Hematopoietic multipotent progenitor cell (in vitro differentiated cells): ENCODE data around the gene ATP2A1. TPM values are rescaled to one million over a fixed set of nuclear protein-coding genes. Genes with fewer than 3 reads are reported as not detected.
"Not testable (repeated sequence)": the region's sequence is repeated elsewhere in the genome, so short reads cannot be mapped to it uniquely, and the experiment has no call there.

ENCODE experiments used
- DNase-seq, 3 donors: peaks; one replicate each; pipeline ENCODE4 v3.0.0-alpha.2; 2011 to 2015; ENCODE audit warnings: low read depth in 2 of 3, low spot score in 2 of 3
- total RNA-seq: library from RNA; depleted of rRNA; stranded (reverse); fragments of >200 nt; gene quantifications from one replicate; pipeline ENCODE4 v1.2.3, GENCODE V29; 2012

The ATP2A1 gene
- total RNA-seq, 1 donor: 0.54 TPM

DNA sequence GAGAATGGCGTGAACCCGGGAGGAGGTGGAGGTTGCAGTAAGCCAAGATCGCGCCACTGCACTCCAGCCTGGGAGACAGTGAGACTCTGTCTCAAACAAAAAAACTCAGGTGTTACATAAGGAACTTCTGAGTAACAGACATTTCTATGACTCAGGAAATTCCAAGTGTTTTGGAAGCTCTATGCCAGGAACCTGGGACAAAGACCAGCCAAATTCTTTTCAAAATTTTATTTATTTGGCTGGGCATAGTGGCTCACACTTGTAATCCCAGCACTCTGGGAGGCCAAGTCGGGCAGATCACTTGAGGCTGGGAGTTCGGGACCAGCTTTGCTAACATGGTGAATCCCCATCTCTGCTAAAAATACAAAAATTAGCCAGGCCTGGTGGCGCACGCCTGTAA is 19.9 kb upstream of the ATP2A1 start:
- no peak for DNase-seq

DNA sequence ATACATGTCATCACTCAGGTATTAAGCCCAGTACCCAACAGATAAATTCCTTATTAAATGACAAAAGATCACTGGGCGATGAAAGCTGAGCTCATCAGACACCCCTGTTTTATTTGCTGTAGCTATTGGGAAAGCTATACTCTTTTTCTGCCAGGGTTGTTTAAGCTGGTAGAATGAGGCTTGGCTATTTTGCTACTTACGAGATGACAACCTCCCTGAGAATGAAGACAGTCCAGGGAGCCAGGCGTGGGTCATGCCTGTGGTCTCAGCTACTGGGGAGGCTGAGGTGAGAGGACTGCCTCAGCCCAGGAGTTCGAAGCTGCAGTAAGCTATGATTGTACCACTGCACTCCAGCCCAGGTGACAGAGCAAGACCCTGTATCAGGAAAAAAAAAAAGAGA is 19.0 kb upstream of the ATP2A1 start:
- DNase-seq: no peak

DNA sequence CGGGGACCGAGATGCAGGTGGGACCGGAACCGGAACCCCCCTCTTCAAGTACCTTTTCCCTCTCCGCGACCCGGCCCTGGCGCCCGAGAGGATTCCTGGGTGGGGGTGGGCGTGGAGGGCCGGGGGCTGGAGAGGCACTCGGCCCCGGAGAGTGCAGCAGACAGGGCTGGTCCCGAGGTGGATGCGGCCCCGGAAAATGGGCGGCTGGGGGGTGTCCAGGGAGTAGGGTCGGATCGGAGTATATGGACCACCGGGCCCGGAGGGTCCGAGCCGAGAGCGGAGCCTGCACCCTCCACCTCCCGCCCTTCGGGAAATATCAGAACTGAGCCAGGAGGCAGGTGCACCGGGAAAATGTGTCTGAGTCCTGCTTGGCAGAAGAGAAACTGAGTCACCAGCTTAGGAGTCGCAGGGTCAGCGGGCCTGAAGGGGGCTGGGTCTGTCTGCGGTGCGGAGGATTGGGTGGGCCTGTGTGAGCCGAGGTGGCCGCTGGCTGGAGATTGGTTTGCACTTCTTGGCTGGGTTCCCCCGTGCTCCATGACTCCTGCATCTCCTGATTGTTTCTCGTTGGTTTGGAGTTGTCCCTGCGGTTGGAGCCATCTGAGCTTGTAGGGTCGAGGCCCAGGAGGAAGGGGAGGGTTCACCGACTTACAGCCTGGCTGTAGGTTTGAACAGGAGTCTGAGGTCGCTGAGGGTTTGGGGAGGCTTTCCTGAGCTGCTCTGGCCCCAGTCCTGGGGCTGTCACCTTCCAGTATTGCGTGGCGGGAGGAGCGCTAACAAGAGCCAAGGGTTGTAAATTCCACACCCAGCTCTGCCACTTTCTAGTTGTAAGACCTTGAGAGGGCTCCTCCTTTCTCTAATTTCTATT is 14.1 kb upstream of the ATP2A1 start:
- DNase-seq: no peak

DNA sequence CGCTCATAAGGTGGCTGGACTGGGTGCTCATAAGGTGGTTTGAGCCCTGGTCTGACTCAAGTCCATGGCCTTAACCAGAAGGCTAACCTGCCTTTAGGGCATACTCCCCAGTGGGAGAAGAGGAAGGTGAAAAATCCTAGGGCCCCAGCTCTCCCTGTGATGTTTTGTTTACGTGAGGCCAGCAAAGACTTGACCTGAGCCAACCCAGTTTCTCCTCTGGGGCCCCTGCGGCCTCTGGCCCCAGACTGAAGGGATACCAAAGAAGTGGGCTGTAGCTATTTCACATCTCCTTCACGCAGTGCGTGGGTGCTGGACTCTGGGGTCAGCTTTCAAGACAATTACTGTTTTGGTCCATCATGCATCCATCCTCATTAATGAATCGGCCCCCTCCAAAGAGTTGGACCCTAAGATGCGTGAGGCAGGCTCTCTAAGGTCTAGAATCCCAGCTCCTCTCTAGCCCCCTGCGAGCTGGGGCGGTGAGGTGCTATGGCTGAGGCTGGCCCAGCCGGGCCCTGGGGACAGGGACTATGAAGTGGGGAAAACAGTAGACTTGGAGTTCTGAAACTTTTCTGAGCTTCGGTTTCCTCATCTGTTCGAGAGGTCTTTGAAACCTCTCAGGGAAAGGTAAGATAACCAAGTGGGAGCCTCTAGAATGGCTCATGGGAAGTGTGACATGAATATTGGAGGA is 13.1 kb upstream of the ATP2A1 start:
- no peak for DNase-seq

DNA sequence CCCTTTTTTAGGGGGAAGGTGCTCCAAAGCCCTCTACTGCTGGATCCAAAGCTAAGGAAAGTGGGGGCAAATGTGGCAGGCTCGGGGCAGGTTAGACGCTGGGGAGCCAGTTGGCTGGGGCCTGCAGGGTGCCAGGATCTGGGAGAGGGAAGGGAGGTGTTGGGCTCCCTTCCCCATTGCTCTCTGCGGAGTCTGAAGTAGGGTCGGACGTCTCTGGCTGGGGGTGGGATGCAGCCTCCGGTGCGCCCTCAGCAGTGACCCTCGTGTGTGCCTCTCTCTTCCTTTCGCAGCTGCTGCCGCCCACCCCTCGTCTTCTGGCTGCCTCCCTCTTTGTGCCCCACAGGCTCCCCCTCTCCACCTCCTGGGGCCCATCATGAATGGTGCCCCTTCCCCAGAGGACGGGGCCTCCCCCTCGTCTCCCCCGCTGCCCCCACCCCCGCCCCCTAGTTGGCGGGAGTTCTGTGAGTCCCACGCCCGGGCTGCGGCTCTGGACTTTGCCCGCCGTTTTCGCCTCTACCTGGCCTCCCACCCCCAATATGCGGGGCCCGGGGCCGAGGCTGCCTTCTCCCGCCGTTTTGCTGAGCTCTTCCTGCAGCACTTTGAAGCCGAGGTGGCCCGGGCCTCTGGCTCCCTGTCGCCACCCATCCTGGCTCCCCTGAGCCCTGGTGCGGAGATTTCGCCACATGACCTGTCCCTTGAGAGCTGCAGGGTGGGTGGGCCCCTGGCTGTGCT is 12.4 kb upstream of the ATP2A1 start:
- no peak for DNase-seq

DNA sequence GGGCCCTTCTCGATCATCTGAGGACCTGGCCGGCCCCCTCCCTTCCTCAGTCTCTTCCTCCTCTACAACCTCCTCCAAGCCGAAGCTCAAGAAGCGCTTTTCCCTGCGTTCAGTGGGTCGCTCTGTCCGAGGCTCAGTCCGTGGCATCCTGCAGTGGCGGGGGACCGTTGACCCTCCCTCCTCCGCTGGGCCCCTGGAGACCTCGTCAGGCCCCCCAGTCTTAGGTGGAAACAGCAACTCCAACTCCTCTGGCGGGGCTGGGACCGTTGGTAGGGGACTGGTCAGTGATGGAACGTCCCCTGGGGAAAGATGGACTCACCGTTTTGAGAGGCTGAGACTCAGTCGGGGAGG is 11.9 kb upstream of the ATP2A1 start:
- DNase-seq: no peak

DNA sequence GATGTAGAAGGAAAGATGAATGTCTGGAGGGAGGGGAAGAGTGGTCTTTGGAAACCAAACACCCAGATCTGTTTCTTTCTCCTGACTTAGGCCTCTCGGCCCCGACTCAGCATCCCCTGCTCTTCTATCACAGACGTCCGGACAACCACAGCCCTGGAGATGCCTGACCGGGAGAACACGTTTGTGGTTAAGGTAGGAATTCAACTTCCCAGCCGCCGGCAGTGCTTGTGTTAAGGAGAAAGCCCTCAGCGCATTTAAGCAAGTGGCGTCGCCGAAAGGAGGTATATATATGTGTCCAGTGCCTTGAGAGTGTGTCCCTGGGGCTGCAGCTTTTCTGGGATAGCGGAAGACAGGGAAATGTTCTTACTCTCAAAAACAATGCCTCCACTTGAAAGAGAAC is 11.0 kb upstream of the ATP2A1 start:
- no peak for DNase-seq

DNA sequence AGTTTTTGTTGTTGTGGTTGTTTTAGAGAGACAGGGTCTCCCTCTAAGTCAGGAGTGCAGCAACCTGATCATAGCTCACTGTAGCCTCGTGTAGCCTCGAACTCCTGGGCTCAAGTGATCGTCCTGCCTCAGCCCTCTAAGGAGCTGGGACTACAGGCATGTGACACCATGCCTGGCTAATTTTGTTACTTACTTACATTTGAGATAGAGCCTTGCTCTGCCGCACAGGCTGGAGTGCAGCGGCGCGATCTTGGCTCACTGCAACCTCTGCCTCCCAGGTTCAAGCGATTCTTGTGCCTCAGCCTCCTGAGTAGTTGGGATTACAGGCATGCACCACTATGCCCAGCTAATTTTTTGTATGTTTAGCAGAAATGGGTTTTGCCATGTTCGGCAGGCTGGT is 10.6 kb upstream of the ATP2A1 start:
- DNase-seq: not testable (repeated sequence)

DNA sequence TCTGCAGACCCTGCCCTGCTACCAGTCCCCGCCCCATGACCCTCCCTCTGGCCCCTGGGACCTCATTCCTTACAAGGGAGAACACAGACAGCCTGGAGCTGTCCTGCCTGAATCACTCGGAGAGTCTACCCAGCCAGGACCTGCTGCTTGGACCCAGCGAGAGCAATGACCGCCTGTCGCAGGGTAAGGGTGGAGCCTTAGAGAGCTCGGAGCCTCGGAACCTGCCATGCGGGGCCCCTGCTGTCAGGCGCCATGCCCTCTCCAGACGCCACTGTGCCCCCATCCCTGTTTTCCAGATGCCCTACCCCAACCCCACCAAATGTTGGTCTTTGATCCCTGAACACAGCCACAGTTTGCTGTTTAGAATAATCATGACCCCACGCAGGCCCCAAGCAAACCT is 9.1 kb upstream of the ATP2A1 start:
- DNase-seq: no peak

DNA sequence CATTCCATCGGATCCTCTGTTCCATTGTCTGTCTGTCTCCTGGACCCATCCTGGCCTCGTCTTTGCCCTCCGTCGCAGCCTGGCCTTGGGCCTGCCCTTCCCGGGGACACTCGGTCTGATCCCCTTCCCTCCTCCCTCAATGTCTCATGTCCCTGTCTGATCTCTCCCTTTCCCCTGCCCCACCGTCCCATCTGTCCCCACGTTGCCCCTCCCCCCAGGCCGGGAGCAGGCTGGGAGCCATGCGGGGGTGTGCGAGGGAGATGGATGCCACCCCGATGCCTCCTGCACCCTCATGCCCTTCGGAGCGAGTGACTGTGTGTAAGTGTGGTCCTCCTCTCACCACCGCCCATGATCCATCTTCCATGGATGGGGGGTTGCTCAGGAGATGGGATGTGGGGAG is 5.3 kb upstream of the ATP2A1 start:
- DNase-seq: no peak

DNA sequence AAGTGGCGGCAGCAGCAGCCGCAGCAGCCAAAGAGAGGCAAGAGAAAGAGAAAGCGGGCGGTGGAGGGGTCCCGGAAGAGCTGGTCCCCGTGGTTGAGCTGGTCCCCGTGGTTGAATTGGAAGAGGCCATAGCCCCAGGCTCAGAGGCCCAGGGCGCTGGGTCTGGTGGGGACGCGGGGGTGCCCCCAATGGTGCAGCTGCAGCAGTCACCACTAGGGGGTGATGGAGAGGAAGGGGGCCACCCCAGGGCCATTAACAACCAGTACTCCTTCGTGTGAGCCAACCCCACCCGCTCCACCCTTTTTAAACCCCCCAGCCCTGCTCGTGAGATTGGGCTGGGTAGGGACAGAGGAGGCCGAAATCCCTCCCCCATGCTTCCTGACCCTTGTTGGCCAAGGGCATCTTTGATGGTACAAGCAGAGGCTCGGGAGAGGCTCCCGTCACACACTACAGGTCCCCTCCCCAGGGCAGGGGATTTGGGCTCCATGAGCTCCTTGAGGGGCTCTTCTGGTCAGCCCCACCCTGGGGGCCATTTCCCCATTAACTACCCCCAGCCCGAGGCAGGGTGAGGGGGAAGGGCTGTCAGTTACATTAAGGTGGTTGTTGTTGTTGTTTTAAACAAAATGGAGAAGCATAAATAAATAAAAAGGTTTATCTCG is 4.6 kb upstream of the ATP2A1 start:
- peak in 2 of 3 donors; percentile 42 to 69 for DNase-seq

DNA sequence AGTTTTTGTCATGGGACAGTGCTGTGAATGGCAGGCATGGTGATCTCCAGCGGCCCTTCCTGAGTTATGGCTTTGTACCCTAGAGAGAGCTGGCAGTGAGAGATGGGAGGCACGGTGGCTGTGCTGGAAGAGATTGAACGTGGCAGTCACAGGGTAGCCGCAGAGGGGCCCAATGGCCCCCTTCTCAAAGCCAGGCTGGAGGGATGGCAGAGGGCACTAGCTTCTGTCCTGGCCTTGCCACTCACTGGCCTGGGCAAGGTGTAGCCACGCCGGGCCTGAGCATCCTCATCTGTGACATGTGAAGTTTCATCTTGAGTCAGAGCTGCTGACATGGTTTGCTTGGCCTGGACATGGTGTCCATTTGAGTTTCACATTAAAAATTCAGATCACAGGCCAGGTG is 3.9 kb upstream of the ATP2A1 start:
- no peak for DNase-seq

DNA sequence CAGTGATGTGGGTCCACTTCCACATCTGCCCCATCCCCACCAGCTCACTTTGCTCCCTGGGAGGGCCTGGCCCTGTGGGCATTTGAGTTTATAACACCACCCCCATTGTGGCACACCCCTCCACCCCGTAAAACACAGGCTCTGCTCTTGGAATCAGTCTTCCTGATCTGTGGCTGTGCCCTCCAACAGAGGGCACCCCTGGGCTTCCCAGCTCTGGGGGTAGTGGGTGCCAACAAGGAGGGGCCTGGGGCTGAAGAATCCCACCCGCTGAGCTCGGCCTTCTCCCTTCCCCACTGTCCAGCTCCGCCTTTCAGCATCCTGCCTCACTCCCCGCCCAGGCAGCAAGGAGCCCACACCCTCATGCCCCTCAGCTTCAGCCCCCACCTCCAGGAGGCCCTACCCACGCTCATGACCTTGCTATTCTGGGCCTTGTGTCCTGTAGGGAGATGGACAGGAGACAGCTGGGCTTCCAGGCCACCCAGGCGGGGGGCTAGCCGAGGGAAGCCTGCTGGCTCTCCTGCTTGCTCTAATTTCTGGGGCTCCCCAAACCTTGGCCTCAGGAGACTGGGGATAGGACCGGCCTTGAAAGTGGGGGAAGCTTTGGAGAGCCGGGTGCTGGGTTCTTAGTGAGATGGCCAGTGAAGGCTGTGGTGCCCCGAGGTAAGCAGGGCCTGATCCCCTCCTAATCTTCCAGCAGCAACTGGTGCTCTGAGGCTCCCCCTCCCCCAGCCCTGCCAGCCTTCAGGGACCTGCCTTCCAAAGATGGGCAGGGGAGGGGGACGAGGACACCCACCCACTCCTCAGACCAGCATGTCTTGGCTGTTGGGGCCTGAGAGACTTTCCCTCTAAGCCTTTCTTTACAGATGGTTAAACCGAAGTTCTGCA is 2.9 kb upstream of the ATP2A1 start:
- no peak for DNase-seq

DNA sequence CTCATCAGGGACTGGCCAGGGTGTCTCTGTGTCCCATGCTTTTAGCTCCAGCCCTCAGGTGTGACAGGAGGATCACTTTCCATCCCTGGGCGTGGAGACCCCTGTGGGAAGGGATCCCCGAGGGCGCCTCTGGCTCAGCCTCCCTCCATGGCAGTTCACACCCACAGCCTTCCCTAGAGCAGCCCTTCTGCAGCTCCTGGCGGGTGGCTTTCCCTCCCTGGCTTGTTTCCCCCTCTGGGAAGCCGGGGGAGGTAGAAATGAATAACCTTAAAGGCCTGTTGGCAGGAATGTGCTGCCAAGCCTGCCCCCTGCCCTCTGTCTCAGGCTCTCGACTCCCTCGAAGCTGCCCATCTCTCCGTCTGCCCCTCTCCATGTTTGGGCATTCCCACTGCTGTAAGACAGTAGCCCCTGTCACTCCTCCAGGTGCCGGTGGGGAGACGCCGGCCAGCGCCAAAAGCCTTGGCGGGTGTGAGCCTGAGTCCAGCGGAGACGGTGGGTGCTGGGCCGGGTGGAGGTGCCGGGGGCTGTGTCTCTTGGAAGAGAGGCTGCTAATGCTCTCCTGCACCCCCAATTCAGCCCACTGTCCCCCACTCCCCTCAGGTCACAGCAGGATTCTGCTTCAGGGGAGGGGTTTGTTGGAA is 2.1 kb upstream of the ATP2A1 start:
- no peak for DNase-seq

DNA sequence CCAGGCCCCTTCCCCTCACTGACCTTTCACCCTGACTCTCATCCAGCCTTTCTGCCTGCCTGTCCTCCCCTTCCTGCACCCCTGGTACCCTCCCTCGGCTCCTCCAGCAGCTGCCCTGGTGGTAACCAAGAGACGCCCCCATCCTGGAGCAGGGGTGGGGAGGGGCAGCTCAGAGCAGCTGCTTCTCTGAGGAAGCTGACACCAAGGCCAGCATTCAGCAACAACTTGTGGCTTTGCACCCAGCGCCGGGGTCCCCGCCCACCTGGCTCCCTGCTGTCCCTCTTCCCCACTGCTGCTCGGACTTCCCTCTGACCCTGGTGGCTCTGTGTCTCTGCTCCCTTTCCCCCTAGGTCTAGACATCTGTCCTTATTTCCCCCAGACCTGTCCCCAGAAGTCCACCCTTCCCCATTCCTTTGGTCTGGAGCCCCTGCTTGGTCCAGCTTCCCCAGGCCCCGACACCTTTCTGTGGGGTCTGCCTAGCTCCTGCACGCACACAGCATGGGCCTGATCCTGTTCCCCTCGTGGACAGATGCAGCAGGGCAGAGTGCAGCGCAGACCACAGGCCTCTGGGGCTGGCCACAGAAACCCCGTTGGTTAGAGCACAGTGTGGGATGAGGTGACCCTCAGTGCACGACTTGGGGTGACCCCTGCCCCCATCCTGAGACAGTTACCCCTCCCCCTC is 1.2 kb upstream of the ATP2A1 start:
- no peak for DNase-seq

DNA sequence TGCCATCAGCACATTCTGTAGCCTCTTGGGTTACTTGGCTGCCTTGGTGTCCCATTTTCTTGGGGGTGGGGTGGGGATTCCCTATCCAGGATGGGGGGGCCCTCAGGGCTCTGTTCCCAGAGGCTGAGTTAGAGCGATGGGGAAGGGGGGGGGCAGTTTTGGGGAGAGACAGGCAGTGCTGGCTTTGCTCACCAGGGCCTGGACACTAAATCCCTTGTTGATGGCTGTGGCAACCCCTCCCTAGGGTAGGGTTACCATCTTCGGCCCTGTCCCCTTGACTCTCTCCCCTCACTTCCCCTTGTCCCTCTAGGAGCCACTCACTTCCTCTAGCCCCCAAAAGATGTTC is 660 bp upstream of the ATP2A1 start:
- no peak for DNase-seq

DNA sequence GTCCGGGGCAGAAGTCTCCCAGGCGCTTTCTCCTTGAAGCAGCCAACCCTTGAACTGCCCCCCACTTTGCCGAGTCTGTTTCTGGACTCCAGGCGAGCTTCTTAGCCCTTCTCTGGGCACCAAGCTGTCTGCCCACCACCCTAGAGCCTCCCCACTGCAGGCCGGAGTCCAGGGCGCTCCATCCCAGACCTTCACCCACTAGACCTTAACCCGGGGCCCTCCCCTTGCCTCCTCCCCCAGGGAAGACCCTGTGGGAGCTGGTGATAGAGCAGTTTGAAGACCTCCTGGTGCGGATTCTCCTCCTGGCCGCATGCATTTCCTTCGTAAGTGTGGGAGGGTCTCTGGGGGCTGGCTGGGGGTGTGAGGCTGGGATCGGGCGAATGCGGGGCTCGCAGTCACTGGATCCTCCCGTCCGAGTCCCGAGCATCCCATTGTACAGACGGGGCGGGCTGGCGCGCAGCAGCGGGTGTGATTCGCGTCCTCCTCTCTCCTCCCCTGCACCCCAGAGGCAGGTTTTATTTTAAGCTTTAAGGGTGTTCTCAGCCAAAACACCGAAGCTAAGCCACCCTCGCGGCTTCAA is 1.1 kb downstream of the ATP2A1 start:
- no peak for DNase-seq

DNA sequence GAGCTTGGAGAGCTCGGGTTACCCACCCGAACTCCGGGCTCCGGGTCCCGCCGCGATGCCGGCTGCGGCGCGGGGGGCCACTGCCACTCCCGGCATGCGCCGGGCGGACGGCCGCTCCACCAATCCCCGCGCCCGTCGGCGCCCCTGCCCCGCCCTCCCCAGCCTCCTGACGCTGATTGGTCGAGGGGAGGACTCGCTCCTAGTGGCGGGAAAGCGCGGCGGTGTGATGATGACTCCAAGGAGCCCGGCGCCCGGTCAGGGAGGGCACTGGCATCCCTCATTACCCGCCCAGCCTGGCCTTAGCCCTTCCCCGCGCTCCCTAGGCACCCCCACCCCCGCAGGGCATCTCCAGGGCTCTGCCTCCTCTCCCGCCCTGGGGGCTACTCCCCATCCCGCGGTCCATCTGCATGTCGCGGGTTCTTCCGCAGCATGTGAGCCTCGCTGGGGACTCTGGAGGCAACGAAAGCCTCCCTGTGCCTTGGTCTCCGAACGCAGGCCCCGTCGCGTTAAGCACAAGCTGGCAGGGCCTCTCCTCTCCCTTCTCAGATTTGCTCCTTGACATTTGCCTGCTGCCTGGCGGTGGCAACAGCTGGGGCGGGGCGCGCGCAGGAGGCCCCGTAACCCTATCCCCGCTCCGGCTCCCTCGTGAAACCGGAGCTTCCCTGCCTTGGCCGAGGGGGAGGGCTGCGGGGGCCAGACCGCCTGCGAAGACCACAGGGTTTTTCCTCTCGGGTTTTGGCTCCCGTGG is 1.7 kb downstream of the ATP2A1 start:
- peak; percentile 61 to 87 (median 86) for DNase-seq
